Stomach (tissue), 4 donors: ENCODE results near the gene LTBP3.

ENCODE experiments used
- EP300 ChIP-seq: sonication (generic); formaldehyde crosslinking; IDR thresholded peaks from one replicate; pipeline ENCODE4 v1.6.1; 2017; ENCODE audit warnings: antibody characterized with exemption
- TF ChIP-seq, protein P1 (sequence below), 7 experiments: fragments of 450-650 bp in 4 of 7; fragments of 200-600 bp in 3 of 7; sonication (generic) in 3 of 7; IDR thresholded peaks; one replicate each; pipeline ENCODE4 v1.5.1; 2016 to 2019; ENCODE audit warnings: antibody characterized with exemption in 7 of 7, control low read depth in 2 of 7, mild to moderate bottlenecking in 1 of 7

DNA sequence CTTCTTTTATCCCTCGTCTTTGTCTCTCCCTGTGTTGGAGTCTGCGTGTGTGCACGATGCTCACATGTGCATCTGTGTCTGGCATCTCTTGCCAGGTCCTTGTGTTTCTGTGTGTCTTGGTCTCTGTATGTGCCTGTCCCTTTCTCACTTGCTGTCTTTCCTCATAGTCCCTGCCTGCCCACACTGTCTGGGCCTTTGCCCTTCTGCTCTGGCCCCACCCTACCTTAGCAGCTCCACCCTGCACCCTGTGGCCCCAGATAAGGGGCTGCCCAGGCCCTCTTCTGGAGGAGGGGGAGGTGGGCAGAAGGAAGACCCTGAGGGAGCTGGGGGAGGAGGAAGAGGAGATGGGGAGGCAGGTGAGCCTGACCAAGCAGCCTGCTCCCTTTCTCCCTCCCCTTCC, 20.5 kb upstream of the LTBP3 start:
- no peak for TF ChIP-seq EP300
- TF ChIP-seq, protein P1, sequence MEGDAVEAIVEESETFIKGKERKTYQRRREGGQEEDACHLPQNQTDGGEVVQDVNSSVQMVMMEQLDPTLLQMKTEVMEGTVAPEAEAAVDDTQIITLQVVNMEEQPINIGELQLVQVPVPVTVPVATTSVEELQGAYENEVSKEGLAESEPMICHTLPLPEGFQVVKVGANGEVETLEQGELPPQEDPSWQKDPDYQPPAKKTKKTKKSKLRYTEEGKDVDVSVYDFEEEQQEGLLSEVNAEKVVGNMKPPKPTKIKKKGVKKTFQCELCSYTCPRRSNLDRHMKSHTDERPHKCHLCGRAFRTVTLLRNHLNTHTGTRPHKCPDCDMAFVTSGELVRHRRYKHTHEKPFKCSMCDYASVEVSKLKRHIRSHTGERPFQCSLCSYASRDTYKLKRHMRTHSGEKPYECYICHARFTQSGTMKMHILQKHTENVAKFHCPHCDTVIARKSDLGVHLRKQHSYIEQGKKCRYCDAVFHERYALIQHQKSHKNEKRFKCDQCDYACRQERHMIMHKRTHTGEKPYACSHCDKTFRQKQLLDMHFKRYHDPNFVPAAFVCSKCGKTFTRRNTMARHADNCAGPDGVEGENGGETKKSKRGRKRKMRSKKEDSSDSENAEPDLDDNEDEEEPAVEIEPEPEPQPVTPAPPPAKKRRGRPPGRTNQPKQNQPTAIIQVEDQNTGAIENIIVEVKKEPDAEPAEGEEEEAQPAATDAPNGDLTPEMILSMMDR (IDR thresholded peaks at IDR 0.05), result no peak
